ENCODE results near the gene CIROP.

DNA sequence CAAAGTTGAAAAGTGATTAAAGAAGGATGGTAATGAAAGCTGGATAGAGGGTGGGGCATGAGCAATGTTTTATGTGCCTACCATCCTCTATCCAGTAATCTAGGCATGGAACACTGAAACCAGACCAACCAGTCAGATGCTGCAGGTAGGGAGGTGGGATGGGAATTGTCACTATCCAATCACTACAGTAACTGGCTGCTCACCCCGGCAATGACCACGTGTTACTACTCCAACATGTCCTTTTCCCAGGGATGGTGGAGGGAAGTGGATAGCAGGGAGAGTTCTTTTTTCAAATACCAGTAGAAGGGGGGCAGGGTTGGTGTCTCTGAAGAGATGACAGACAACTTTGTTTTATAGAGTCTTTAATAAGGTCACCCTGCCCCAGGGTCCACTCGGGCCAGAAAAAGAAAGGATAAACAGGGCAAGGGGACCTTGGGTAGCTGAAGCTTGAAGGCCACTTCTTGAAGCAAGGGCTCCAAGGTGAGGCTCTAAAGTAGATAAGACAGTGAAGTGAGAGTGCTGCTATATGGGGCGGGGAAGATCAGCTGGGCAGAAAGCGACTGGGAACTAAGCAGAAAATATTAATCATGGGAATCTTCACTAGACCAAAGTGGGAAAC lies 32.8 kb downstream of the CIROP start:
- TF ChIP-seq, protein P1, sequence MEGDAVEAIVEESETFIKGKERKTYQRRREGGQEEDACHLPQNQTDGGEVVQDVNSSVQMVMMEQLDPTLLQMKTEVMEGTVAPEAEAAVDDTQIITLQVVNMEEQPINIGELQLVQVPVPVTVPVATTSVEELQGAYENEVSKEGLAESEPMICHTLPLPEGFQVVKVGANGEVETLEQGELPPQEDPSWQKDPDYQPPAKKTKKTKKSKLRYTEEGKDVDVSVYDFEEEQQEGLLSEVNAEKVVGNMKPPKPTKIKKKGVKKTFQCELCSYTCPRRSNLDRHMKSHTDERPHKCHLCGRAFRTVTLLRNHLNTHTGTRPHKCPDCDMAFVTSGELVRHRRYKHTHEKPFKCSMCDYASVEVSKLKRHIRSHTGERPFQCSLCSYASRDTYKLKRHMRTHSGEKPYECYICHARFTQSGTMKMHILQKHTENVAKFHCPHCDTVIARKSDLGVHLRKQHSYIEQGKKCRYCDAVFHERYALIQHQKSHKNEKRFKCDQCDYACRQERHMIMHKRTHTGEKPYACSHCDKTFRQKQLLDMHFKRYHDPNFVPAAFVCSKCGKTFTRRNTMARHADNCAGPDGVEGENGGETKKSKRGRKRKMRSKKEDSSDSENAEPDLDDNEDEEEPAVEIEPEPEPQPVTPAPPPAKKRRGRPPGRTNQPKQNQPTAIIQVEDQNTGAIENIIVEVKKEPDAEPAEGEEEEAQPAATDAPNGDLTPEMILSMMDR (IDR thresholded peaks at IDR 0.05): no peak
- no peak for TF ChIP-seq POLR2A (IDR thresholded peaks at IDR 0.05)

Data from heart left ventricle (tissue), 13 donors.